Lower lobe of right lung (tissue), 2 donors: ENCODE results near the gene ENOX1. TPM values are rescaled to one million over a fixed set of nuclear protein-coding genes. Genes with fewer than 3 reads are reported as not detected.

ENCODE experiments used
- ATAC-seq, 2 donors: fragments of 200-7000 bp; cut with Tn5 transposase; one replicate each; pipeline ENCODE4 v1.9.1; 2020 to 2022; ENCODE audit warnings: mild to moderate bottlenecking in 2 of 2, moderate library complexity in 2 of 2
- DNase-seq: peaks from one replicate; pipeline ENCODE4 v3.0.0-alpha.2; 2020
- H3K27ac ChIP-seq: fragments of 200-600 bp; one replicate; pipeline ENCODE4 v1.8.0; 2022
- H3K27me3 ChIP-seq: fragments of 200-600 bp; one replicate; pipeline ENCODE4 v1.8.0; 2022; ENCODE audit warnings: low read depth
- H3K36me3 ChIP-seq: fragments of 200-600 bp; one replicate; pipeline ENCODE4 v1.8.0; 2022; ENCODE audit warnings: mild to moderate bottlenecking
- H3K4me1 ChIP-seq: fragments of 200-600 bp; one replicate; pipeline ENCODE4 v1.8.0; 2022
- H3K4me3 ChIP-seq: fragments of 200-600 bp; one replicate; pipeline ENCODE4 v1.8.0; 2022; ENCODE audit warnings: mild to moderate bottlenecking
- H3K9me3 ChIP-seq: fragments of 200-600 bp; one replicate; pipeline ENCODE4 v1.8.0; 2022
- CTCF ChIP-seq: fragments of 200-600 bp; IDR thresholded peaks from one replicate; pipeline ENCODE4 v1.8.0; 2022; ENCODE audit warnings: antibody characterized with exemption, mild to moderate bottlenecking
- intact Hi-C: fragments of 100-400 bp; cut with DNase I; formaldehyde crosslinking; loops from one replicate; pipeline ENCODE4 v1.11.0; 2022
- total RNA-seq: library from RNA; stranded (reverse); fragmentation: NEBNext Ultra II Directional; extraction: Animal tissue kit (Norgen Biotek cat#: 25700); gene quantifications from one replicate; pipeline ENCODE4 v1.2.1, GENCODE V29; 2021
- donor health status: DM: no; HTN: yes; CAD: no; lungs with severe emphysema.

ENOX1 gene
- total RNA-seq, 1 donor from 2014 or later: 2.0 TPM

- no peak overlapping the region for H3K27ac ChIP-seq
- H3K9me3 ChIP-seq: no peaks in the 10 kb centered on the region
- no peaks in the 10 kb centered on the region for H3K27me3 ChIP-seq
- no peak for ATAC-seq
- H3K4me1 ChIP-seq: no peaks in the 10 kb centered on the region
- no peak for TF ChIP-seq CTCF
- intact Hi-C loops: no loop called here
- no peak for DNase-seq
- no peak overlapping the region for H3K4me3 ChIP-seq
- H3K36me3 ChIP-seq: no peaks in the 10 kb centered on the region
These were observed 156.9 kb downstream of the ENOX1 start for GRCh38 chr13:43629691-43630480.

GRCh38 chr13:43626994-43627393 is 159.8 kb downstream of the ENOX1 start:
- intact Hi-C loops: no loop called here
- no peak for DNase-seq
- H3K9me3 ChIP-seq: no peaks in the 10 kb centered on the region
- H3K4me1 ChIP-seq: no peaks in the 10 kb centered on the region
- ATAC-seq: no peak
- no peak for TF ChIP-seq CTCF
- no peak overlapping the region for H3K27ac ChIP-seq
- H3K27me3 ChIP-seq: no peaks in the 10 kb centered on the region
- H3K36me3 ChIP-seq: no peaks in the 10 kb centered on the region
- H3K4me3 ChIP-seq: no peak overlapping the region

GRCh38 chr13:43614063-43614462 is 172.7 kb downstream of the ENOX1 start:
- Histone ChIP-seq H3K4me3 (no peak overlapping the region), H3K4me1 (no peaks in the 10 kb centered on the region), H3K36me3 (no peaks in the 10 kb centered on the region), H3K27ac (no peak overlapping the region), H3K9me3 (no peaks in the 10 kb centered on the region), H3K27me3 (no peaks in the 10 kb centered on the region)
- intact Hi-C loops: no loop called here
- ATAC-seq: no peak
- no peak for TF ChIP-seq CTCF
- no peak for DNase-seq

- Histone ChIP-seq H3K27me3 (no peaks in the 10 kb centered on the region), H3K9me3 (no peaks in the 10 kb centered on the region), H3K36me3 (no peaks in the 10 kb centered on the region), H3K4me3 (no peak overlapping the region), H3K4me1 (no peaks in the 10 kb centered on the region), H3K27ac (no peak overlapping the region)
- ATAC-seq (no peak), DNase-seq (no peak)
- TF ChIP-seq CTCF: no peak
- intact Hi-C loops: no loop called here
These were observed 175.2 kb downstream of the ENOX1 start for GRCh38 chr13:43611281-43612273.

- no peak for TF ChIP-seq CTCF
- Histone ChIP-seq H3K4me3 (no peak overlapping the region), H3K36me3 (no peaks in the 10 kb centered on the region), H3K9me3 (peaks cover 8% of the 10 kb centered on the region), H3K27ac (no peak overlapping the region), H3K27me3 (no peaks in the 10 kb centered on the region), H3K4me1 (no peaks in the 10 kb centered on the region)
- DNase-seq (no peak), ATAC-seq (no peak)
- intact Hi-C loops: no loop called here
These were observed 178.2 kb downstream of the ENOX1 start for GRCh38 chr13:43608400-43609137.
